SK-MEL-5 (cell line): ENCODE data around the gene PMS1. TPM values are rescaled to one million over a fixed set of nuclear protein-coding genes. Genes with fewer than 3 reads are reported as not detected.

ENCODE experiments used
- DNase-seq: peaks from one replicate; pipeline ENCODE4 v3.0.0-alpha.2; 2016; ENCODE audit warnings: low read depth, low spot score
- in situ Hi-C: cut with HindIII; loops from 2 replicates; pipeline ENCODE4 v1.10.0; 2016; ENCODE audit warnings: low sequenced_read_pairs, high pct_unique_total_duplicates, low pct_unique_long_range_greater_than_20kb
- total RNA-seq: library from RNA; depleted of rRNA; stranded (reverse); fragments of >200 nt; shearing (Covaris generic); gene quantifications from 2 replicates; pipeline ENCODE4 v1.2.3, GENCODE V29; 2014

PMS1 gene
- total RNA-seq, 1 experiment from 2014 or later, result 13.6 TPM

- in situ Hi-C loops, result no loop called here
- no peak for DNase-seq
These were observed 64.0 kb downstream of the PMS1 start for GRCh38 chr2:189848276-189848675.

GRCh38 chr2:189849550-189849949 is 65.3 kb downstream of the PMS1 start:
- no peak for DNase-seq
- in situ Hi-C loops, result no loop called here

DNA sequence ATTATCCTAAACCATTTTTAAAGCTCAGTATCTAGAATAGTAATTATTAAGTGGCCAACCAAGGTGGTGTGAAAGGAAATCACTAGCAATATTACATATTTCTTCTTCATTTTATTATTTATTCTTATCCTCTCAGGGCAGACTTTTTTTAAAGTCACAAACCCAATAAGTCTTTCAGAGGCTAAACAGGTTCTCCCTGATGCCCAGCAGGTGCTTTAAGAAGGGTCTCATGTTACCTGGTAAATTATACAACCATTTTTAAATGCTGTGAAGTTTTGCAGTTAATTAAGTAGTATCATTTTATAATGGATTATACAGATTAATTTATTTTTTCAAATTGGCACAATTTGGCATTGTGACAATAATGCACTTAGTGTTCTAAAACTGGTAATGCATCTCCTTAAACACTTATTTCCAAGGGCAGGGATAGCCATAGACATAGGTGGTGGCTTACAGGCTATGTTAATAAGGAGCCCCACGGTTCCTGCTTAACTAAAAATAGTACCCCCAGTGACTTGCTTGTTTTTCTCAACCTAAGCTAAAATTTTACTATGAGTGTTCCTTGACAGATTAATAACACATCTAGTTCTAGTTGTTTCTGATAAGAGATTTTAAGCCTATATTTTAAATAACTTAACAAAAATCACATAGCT is 67.0 kb downstream of the PMS1 start:
- in situ Hi-C loops, result no loop called here
- DNase-seq, result no peak

DNA sequence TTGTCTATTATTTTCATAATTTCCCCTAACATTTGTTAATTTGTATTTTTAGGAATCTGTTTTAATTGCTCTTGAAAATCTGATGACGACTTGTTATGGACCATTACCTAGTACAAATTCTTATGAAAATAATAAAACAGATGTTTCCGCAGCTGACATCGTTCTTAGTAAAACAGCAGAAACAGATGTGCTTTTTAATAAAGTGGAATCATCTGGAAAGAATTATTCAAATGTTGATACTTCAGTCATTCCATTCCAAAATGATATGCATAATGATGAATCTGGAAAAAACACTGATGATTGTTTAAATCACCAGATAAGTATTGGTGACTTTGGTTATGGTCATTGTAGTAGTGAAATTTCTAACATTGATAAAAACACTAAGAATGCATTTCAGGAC is 69.9 kb downstream of the PMS1 start:
- no peak for DNase-seq
- in situ Hi-C loops, result no loop called here

- in situ Hi-C loops, result no loop called here
These were observed 70.7 kb downstream of the PMS1 start for GRCh38 chr2:189854940-189855339.

GRCh38 chr2:189858291-189858690 is 74.0 kb downstream of the PMS1 start:
- in situ Hi-C loops, result no loop called here
- no peak for DNase-seq

More at GRCh38 chr2:189854940-189855339, 70.7 kb downstream of the PMS1 start:
- DNase-seq, result no peak

GRCh38 chr2:189860161-189860560 is 75.9 kb downstream of the PMS1 start:
- in situ Hi-C loops, result no loop called here
- peak; percentile 2 for DNase-seq

GRCh38 chr2:189862751-189863150 is 78.5 kb downstream of the PMS1 start:
- in situ Hi-C loops, result no loop called here

GRCh38 chr2:189865826-189866225 is 81.6 kb downstream of the PMS1 start:
- DNase-seq, result no peak
- in situ Hi-C loops, result no loop called here

More at GRCh38 chr2:189862751-189863150, 78.5 kb downstream of the PMS1 start:
- no peak for DNase-seq

GRCh38 chr2:189866296-189866695 is 82.0 kb downstream of the PMS1 start:
- DNase-seq, result no peak
- in situ Hi-C loops, result no loop called here

- in situ Hi-C loops, result no loop called here
- no peak for DNase-seq
These were observed 84.6 kb downstream of the PMS1 start for GRCh38 chr2:189868896-189869295.

DNA sequence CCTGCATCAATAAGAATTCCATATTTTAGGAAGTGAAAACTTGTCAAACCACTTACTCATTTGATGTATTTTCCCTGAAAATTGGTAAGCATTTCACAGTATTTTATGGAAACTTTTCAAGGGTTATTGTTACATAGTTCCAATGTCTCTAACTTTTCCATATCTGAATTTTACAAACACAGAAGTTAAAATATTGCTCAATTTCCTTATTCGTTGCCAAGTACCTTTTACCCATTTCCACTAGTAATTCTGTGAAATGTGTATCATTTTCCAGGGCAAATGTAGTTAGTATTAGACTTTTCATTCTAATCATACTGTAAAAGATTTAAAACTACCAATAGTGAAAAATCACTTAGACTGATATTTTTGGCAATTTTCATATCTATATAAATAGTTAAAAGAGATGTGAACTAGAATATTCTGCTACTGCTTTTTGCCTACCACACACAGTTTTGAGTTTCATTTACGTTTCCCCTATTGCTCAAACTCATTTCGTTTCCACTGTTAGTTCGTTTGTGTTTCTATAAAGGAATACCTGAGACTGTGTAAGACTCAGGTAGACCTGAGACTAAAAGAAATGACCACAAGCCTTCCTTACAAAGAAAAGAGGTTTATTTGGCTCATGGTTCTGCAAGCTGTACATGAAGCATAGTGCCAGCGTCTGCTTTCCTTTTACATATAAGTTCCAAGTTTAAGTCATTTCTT is 86.3 kb downstream of the PMS1 start:
- no peak for DNase-seq
- in situ Hi-C loops, result no loop called here

DNA sequence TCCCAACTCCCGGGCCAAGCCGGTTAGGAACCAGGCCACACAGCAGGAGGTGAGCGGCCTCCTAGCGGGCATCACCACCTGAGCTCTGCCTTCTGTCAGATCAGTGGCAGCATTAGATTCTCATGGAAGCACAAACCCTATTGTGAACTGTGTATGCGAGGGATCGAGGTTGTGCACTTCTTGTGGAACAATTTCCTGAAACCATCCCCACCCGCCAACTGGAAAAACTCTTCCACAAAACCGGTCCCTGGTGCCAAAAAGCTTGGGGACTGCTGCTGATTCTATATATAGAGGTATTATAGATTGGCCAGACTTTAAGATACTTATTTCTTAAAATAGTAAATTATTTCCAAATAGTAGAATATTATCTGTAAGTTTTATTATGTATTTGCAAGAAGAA is 89.4 kb downstream of the PMS1 start:
- in situ Hi-C loops, result no loop called here
- DNase-seq, result no peak

- DNase-seq, result no peak
- in situ Hi-C loops, result no loop called here
These were observed 90.5 kb downstream of the PMS1 start for GRCh38 chr2:189874586-189875320.

DNA sequence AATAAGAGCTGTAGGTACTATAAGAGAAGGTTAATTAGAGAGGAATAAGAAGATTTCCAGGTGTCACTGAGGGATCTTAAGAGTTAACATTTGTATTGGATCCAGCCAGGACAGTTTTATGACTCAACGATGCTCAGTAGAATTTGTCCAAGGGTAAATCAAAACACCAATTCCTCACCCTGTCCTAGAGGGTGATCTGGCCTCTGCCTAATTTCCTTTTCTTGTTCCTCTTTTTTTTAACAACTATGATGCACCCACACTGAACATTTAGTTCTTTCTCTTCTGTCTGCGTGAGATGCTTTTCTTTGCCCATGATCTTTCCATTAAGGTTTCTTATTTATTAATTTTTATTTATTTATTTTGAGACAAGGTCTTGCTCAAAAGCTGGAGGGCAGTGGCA is 92.0 kb downstream of the PMS1 start:
- in situ Hi-C loops, result no loop called here
- no peak for DNase-seq

DNA sequence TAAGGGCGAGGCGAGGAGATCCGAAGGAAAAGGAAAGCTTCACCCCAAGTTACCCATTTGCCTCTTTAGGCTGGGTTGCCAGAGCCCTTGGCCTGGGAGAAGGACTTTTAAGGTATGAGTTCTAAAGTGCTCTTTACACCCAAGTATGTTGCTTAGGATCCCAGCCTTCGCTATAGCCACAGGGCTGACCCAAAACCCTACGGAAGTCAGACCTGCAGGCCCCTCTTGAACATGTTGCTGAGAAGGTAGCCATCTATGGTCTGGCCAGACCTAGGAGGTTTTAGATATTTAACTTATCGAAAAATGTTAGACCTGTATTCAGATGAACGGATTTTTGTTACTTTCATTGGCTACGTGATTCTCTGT is 95.4 kb downstream of the PMS1 start:
- in situ Hi-C loops, result no loop called here
- no peak for DNase-seq

DNA sequence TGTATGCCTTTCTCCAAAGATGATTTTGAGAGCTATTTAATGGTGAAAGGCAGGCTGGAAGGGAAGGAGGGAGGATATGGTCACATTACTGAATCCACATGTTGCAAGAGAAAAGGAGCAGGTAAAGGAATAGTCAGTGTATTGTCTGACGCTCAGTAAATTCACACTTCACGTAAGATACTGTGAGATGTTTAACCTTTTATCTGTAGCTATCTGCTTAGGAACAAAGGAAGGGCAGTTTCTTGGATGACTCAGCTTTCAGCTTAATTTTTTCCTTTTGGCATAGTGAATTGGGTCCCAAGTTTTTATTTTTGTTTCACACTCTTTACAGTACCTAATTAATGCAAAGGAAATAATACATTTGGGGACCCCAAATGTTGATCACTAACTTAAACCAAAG is 96.2 kb downstream of the PMS1 start:
- in situ Hi-C loops, result no loop called here
- DNase-seq, result no peak

DNA sequence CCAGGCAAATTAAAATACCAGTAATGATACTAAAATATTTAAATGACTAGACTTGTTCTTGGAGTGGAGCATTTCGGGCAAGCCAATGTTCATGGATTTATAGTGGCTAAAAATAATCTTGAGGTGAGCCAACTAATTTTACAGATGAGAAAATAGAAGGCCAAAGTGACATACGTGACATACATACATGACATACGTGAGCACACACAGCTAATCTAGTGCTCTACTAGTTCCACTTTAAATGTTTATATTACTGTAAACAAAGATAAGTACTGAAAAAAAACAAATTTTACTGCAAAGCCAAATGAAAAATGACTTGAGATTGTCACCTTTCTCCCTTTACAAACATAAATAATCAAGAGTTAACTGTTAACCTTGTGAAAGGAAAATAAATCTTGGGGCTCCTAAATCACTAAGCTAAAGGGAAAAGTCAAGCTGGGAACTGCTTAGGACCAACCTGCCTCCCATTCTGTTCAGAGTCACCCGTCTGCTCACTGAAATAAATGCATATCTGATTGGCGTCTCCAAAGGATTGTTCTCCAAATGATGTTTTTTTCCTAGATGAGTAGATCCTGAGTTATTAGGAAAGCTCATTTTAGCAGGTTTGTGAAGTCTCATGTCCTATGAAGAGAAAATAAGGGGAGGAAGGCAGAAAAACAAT is 96.7 kb downstream of the PMS1 start:
- in situ Hi-C loops, result no loop called here
- DNase-seq, result no peak
